Type B pancreatic cell (in vitro differentiated cells): Measurements from ENCODE around the gene SYT3. TPM values are rescaled to one million over a fixed set of nuclear protein-coding genes. Genes with fewer than 3 reads are reported as not detected.

Experiments
- DNase-seq: peaks from one replicate; pipeline ENCODE4 v3.0.0; 2021; ENCODE audit warnings: mixed read lengths; ENCODE audit not compliant: unreplicated experiment; ENCODE audit errors: extremely low spot score
- H3K27ac Mint-ChIP-seq: 2 replicates; pipeline ENCODE4 v1.8.0; 2021; ENCODE audit warnings: mild to moderate bottlenecking, mixed read lengths
- H3K27me3 Mint-ChIP-seq: 2 replicates; pipeline ENCODE4 v1.8.0; 2021; ENCODE audit warnings: mixed read lengths
- H3K36me3 Mint-ChIP-seq: 2 replicates; pipeline ENCODE4 v1.8.0; 2021; ENCODE audit warnings: mixed read lengths
- H3K4me1 Mint-ChIP-seq: one replicate; pipeline ENCODE4 v1.8.0; 2021; ENCODE audit warnings: mixed read lengths; ENCODE audit not compliant: unreplicated experiment
- H3K4me3 Mint-ChIP-seq: 2 replicates; pipeline ENCODE4 v1.8.0; 2021; ENCODE audit warnings: mild to moderate bottlenecking, mixed read lengths
- H3K9me3 Mint-ChIP-seq: 2 replicates; pipeline ENCODE4 v1.8.0; 2021; ENCODE audit warnings: mixed read lengths
- CTCF ChIP-seq: fragments of 200-600 bp; sonication (generic); conservative IDR thresholded peaks from 2 replicates; pipeline ENCODE4 v1.5.0; 2021; ENCODE audit warnings: antibody characterized with exemption, mild to moderate bottlenecking
- long read RNA-seq: library from polyadenylated mRNA; unstranded; transcript quantifications from one replicate; pipeline ENCODE4 v2.0.0, GENCODE V29; 2020
- total RNA-seq: library from RNA; stranded (reverse); gene quantifications from 2 replicates; pipeline ENCODE4 v1.2.1, GENCODE V29; 2021; ENCODE audit warnings: low replicate concordance

The SYT3 gene
- total RNA-seq, result 0.68 TPM in 1 of 2 replicates, not detected in the other
- long read RNA-seq, result 0 reads

- peaks cover 66% of the 10 kb centered on the region for H3K27me3 Mint-ChIP-seq
- H3K4me3 Mint-ChIP-seq, result peak within 1 kb of the TSS; percentile 91
- H3K4me1 Mint-ChIP-seq, result no peaks in the 10 kb centered on the region
- no peak within 1 kb of the TSS for H3K27ac Mint-ChIP-seq
- no peaks in the 10 kb centered on the region for H3K36me3 Mint-ChIP-seq
- no peak for TF ChIP-seq CTCF
- H3K9me3 Mint-ChIP-seq, result no peaks in the 10 kb centered on the region
- DNase-seq, result no peak
These were observed at the start of gene SYT3 for GRCh38 chr19:50639121-50640112. SYT3 (minus strand) TSS chr19:50639881; CDS start chr19:50637411, 2,470 bp downstream.

- H3K36me3 Mint-ChIP-seq, result no peaks in the 10 kb centered on the region
- H3K9me3 Mint-ChIP-seq, result no peaks in the 10 kb centered on the region
- DNase-seq, result no peak
- H3K4me3 Mint-ChIP-seq, result no peak overlapping the region
- H3K4me1 Mint-ChIP-seq, result no peaks in the 10 kb centered on the region
- no peak overlapping the region for H3K27ac Mint-ChIP-seq
- H3K27me3 Mint-ChIP-seq, result peaks cover 88% of the 10 kb centered on the region
- no peak for TF ChIP-seq CTCF
These were observed 49.1 kb upstream of the SYT3 start for GRCh38 chr19:50688766-50689165.

- H3K36me3 Mint-ChIP-seq, result no peaks in the 10 kb centered on the region
- TF ChIP-seq CTCF, result no peak
- H3K4me3 Mint-ChIP-seq, result no peak overlapping the region
- no peaks in the 10 kb centered on the region for H3K9me3 Mint-ChIP-seq
- no peaks in the 10 kb centered on the region for H3K4me1 Mint-ChIP-seq
- DNase-seq, result no peak
- H3K27ac Mint-ChIP-seq, result no peak overlapping the region
- peaks cover 87% of the 10 kb centered on the region for H3K27me3 Mint-ChIP-seq
These were observed 46.8 kb upstream of the SYT3 start for GRCh38 chr19:50686310-50687032.

GRCh38 chr19:50679177-50680125 lies 39.8 kb upstream of the SYT3 start:
- H3K36me3 Mint-ChIP-seq, result no peaks in the 10 kb centered on the region
- DNase-seq, result peak; percentile 82

More at GRCh38 chr19:50679177-50680125, 39.8 kb upstream of the SYT3 start:
- Mint-ChIP-seq H3K27me3 (peaks cover 75% of the 10 kb centered on the region), H3K4me1 (no peaks in the 10 kb centered on the region), H3K9me3 (no peaks in the 10 kb centered on the region), H3K4me3 (no peak overlapping the region), H3K27ac (peak overlapping the region; percentile 18)
- TF ChIP-seq CTCF, result no peak
